ENCODE measurements around the gene PPP2R1B. TPM values are rescaled to one million over a fixed set of nuclear protein-coding genes. Genes with fewer than 3 reads are reported as not detected.
"Not testable (repeated sequence)": the region's sequence is repeated elsewhere in the genome, so short reads cannot be mapped to it uniquely, and the experiment has no call there.

The PPP2R1B gene
- total RNA-seq, 1 donor from 2014 or later = 38.5 TPM

GRCh38 chr11:111720801-111721494, 45.2 kb downstream of the PPP2R1B start:
- Mint-ChIP-seq H3K36me3 (ENCODE audit: low read depth, unreplicated experiment) (peaks cover 35% of the 10 kb centered on the region), H3K9me3 (ENCODE audit: unreplicated experiment) (no peaks in the 10 kb centered on the region), H3K27me3 (ENCODE audit: unreplicated experiment) (peaks cover 6% of the 10 kb centered on the region), H3K4me1 (ENCODE audit: unreplicated experiment) (peaks cover 19% of the 10 kb centered on the region), H3K4me3 (ENCODE audit: unreplicated experiment) (no peak overlapping the region), H3K27ac (ENCODE audit: unreplicated experiment) (no peak overlapping the region)
- TF ChIP-seq CTCF (IDR thresholded peaks at IDR 0.05; ENCODE audit: unreplicated experiment) = no peak
- DNase-seq (ENCODE audit: low spot score) = no peak

GRCh38 chr11:111719379-111719778, 46.8 kb downstream of the PPP2R1B start:
- no peak for DNase-seq (ENCODE audit: low spot score)
- H3K9me3 Mint-ChIP-seq (ENCODE audit: unreplicated experiment) = no peaks in the 10 kb centered on the region
- H3K27me3 Mint-ChIP-seq (ENCODE audit: unreplicated experiment) = peaks cover 6% of the 10 kb centered on the region
- H3K4me1 Mint-ChIP-seq (ENCODE audit: unreplicated experiment) = peaks cover 19% of the 10 kb centered on the region
- no peak for TF ChIP-seq CTCF (IDR thresholded peaks at IDR 0.05; ENCODE audit: unreplicated experiment)
- H3K27ac Mint-ChIP-seq (ENCODE audit: unreplicated experiment) = peak overlapping the region; percentile 7
- no peak overlapping the region for H3K4me3 Mint-ChIP-seq (ENCODE audit: unreplicated experiment)
- peaks cover 36% of the 10 kb centered on the region for H3K36me3 Mint-ChIP-seq (ENCODE audit: low read depth, unreplicated experiment)

- H3K27ac Mint-ChIP-seq (ENCODE audit: unreplicated experiment) = no peak overlapping the region
- DNase-seq (ENCODE audit: low spot score) = no peak
- H3K4me3 Mint-ChIP-seq (ENCODE audit: unreplicated experiment) = no peak overlapping the region
- no peaks in the 10 kb centered on the region for H3K9me3 Mint-ChIP-seq (ENCODE audit: unreplicated experiment)
- TF ChIP-seq CTCF (IDR thresholded peaks at IDR 0.05; ENCODE audit: unreplicated experiment) = no peak
- peaks cover 6% of the 10 kb centered on the region for H3K27me3 Mint-ChIP-seq (ENCODE audit: unreplicated experiment)
- peaks cover 36% of the 10 kb centered on the region for H3K36me3 Mint-ChIP-seq (ENCODE audit: low read depth, unreplicated experiment)
- peaks cover 19% of the 10 kb centered on the region for H3K4me1 Mint-ChIP-seq (ENCODE audit: unreplicated experiment)
These were observed 47.3 kb downstream of the PPP2R1B start for GRCh38 chr11:111718859-111719258.

DNA sequence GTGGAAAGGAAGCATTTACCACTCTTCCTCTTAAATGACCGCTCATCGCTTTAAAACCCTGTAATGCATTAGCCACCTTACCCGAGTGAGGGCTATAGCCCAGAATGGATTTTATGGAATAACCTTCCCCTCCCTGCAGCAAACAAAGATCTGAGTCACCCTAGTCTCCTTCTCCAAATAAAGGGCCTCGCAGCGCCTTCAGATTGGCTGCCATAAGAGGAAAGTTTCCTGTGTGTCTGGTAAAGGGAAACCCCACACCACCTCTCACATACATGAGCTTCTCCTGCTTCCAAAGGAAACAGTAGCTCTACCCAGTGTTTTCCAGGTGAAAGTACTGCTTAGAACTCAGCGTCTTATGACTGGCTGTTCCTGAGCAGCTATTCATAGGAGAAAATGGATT, 47.8 kb downstream of the PPP2R1B start:
- Mint-ChIP-seq H3K4me1 (ENCODE audit: unreplicated experiment) (peaks cover 17% of the 10 kb centered on the region), H3K9me3 (ENCODE audit: unreplicated experiment) (no peaks in the 10 kb centered on the region), H3K27me3 (ENCODE audit: unreplicated experiment) (peaks cover 6% of the 10 kb centered on the region), H3K36me3 (ENCODE audit: low read depth, unreplicated experiment) (peaks cover 33% of the 10 kb centered on the region), H3K4me3 (ENCODE audit: unreplicated experiment) (no peak overlapping the region), H3K27ac (ENCODE audit: unreplicated experiment) (peak overlapping the region; percentile 64)
- TF ChIP-seq CTCF (IDR thresholded peaks at IDR 0.05; ENCODE audit: unreplicated experiment) = no peak
- DNase-seq (ENCODE audit: low spot score) = no peak

DNA sequence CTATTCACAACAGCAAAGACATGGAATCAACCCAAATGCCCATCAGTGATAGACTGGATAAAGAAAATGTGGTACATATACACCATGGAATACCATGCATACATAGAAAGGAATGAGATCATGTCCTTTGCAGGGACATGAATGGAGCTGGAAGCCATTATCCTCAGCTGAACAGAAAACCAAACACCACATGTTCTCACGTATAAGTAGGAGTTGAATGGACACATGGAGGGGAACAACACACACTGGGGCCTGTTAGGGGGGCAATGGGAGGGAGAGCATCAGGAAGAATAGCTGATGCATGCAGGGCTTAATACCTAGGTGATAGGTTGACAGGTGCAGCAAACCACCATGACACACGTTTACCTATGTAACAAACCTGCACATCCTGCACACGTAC, 48.5 kb downstream of the PPP2R1B start:
- H3K27ac Mint-ChIP-seq (ENCODE audit: unreplicated experiment); DNase-seq (ENCODE audit: low spot score); H3K9me3 Mint-ChIP-seq (ENCODE audit: unreplicated experiment); H3K27me3 Mint-ChIP-seq (ENCODE audit: unreplicated experiment): not testable (repeated sequence)
- peak overlapping the region; percentile 2 for H3K4me3 Mint-ChIP-seq (ENCODE audit: unreplicated experiment)
- peaks cover 11% of the 10 kb centered on the region for H3K4me1 Mint-ChIP-seq (ENCODE audit: unreplicated experiment)
- peaks cover 27% of the 10 kb centered on the region for H3K36me3 Mint-ChIP-seq (ENCODE audit: low read depth, unreplicated experiment)

All from endothelial cell (in vitro differentiated cells).